GM18508 (cell line): Measurements from ENCODE around the gene DCUN1D2.

Experiments used
- ATAC-seq: cut with Tn5 transposase; IDR thresholded peaks from one replicate; pipeline ENCODE4 v1.9.1; 2021; ENCODE audit warnings: moderate number of reproducible peaks; ENCODE audit not compliant: insufficient read depth, unreplicated experiment

The DCUN1D2 gene

GRCh38 chr13:113520571-113520970 is 30.1 kb upstream of the DCUN1D2 start:
- ATAC-seq = no peak

GRCh38 chr13:113519556-113519955 is 29.0 kb upstream of the DCUN1D2 start:
- no peak for ATAC-seq

- ATAC-seq = no peak
Measured at GRCh38 chr13:113518076-113518803, 27.7 kb upstream of the DCUN1D2 start.

DNA sequence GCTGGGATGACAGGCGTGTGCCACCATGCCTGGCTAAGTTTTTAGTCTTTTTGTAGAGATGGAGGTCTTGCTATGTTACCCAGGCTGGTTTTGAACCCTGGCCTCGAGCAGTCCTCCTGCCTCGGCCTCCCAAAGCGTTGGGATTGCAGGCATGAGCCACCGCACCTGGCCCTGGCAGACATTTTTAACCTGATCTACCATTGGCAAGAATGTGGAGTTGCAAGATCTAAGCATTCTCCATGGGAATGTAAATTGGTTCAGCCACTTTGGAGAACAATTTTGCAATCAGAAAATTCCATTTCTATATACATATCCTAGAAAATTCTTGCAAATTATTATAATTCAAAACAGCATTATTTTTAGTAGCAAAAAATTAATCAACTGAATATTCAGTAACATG is 24.3 kb upstream of the DCUN1D2 start:
- no peak for ATAC-seq

DNA sequence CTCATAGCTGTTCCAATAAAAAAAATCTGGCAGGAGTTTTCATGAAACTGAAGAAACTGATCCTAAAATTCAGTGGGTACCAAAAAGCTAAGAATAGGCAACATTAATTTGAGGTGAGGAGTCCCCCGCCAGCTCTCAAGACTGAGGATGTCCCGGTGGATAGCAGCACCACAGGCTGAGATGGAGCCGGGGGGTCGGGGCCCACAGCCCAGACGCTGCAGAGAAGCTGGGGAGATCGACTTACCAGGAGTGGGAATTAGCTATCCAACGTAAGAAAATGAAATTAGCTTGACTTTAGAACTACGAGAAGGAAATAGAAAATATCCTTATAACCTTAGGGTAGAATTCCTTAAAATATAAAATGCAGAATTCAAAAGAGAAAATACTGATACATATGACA is 23.2 kb upstream of the DCUN1D2 start:
- no peak for ATAC-seq

DNA sequence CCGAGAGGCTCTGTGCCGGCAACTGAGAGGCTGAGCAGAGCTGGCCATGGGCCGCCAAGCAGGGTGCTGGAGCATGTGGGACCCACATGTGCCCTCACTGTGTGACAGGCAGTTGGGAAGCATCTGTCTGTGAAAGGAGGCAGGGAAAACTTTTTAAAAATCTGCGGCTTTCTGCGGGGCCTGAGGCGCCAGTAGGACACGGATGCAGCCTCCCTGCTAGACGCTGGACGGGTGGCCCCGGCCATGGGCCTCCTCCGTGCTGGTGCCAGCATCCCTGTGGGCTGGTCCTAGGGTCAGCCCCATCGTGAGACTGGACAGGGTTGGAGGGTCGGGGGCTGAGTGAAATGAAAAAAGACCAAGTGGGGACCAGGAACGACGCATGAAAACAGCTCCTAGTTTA is 20.9 kb upstream of the DCUN1D2 start:
- no peak for ATAC-seq

DNA sequence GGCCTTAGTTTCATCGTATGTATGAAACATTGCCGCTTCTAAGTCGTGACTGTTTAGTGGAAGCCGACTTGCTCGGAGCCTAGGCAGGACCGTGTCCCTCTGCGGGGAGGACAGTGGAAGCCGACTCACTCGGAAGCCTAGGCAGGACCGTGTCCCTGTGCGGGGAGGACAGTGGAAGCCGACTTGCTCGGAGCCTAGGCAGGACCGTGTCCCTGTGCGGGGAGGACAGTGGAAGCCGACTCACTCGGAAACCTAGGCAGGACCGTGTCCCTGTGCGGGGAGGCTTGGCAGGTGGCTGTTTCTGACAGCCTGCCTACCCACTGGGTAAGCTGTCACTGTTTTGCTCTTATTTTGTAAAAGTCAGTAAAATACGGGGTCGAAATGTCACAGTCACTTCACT is 20.4 kb upstream of the DCUN1D2 start:
- no peak for ATAC-seq

GRCh38 chr13:113509989-113510388 is 19.5 kb upstream of the DCUN1D2 start:
- ATAC-seq = no peak

DNA sequence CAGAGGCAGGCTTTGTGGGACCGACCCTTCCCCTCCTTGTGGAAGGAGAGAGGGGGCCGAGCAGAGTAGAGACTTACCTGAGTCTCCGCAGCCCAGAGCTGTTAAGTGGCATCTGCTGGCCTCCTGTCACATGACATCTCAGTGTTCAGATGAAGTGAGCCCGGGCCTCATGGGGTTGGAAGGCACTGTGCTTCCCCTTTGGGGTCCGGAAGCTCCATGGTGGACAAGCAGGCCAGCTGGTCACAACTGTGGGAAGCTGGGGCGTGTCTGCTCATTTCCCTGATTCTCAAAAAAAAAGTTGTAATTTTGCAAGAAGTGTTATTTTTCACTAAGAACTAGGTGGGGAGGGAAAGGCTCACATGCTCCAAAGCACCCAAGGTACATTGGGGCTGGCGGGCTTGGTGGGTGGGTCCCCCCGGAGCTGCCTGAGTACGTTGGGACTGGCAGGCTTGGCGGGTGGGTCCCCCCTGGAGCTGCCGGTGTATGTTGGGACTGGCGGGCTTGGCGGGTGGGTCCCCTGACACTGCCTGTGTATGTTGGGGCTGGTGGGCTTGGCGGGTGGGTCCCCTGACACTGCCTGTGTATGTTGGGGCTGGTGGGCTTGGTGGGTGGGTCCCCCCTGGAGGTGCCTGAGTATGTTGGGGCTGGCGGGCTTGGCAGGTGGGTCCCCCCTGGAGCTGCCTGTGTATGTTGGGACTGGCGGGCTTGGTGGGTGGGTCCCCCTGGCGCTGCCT is 18.2 kb upstream of the DCUN1D2 start:
- ATAC-seq = no peak

GRCh38 chr13:113507505-113508345 is 17.2 kb upstream of the DCUN1D2 start:
- no peak for ATAC-seq

GRCh38 chr13:113506871-113507388 is 16.4 kb upstream of the DCUN1D2 start:
- no peak for ATAC-seq

- ATAC-seq = no peak
Measured at GRCh38 chr13:113506025-113506685, 15.6 kb upstream of the DCUN1D2 start.

DNA sequence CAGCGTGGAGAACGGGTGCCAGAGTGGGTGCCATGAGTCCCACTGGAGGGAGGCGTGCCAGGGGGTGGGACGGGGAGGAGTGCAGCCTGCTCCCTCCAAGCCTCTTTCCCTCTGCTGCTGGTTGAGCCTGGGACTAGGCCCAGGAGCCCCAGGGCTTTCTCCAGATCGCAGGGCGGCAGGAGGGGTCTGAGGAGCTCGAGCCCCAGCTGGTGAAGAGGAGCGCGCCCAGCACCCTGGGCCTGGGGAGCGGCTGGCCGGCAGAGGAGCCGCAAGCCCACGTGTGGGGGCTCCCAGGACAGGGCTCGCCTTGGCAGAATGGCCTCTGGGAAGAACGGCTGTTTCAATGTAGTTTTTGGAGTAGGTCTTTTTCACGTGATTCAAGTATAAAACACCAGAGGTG is 12.2 kb upstream of the DCUN1D2 start:
- ATAC-seq = no peak

DNA sequence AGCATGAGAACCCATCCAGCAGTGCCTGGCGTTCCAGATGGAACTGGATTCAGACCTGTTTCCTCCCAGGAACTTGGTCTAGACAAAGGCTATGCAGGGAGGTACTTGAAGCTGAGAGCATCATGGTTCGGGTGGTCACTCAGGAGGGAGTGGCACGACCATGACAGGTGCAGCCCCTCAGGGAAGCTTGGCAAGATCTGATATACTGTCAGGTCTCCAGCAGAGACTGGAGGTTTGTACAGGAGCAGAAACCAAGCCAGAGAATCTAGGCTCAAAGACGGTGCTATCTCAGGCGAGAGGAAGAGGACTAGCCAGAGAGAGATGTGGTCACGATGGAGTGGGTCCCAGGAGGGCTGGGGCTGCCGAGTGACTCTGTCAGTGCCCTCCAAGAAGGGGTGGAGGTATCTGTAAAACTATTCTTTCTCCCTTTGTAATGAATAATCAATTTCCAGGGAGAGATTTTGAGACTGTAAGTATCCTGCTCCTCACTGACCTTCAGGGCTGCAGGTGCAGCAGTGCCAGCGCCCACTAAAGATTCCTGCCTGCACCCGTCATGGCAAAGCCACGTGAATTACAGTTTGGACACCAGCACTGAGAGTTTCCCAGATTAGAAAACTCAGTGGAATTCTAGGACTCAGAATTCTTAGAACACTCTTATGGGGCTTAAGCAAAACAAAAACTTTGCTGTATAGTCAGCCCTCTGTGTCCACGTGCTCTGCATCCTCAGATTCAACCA is 10.2 kb upstream of the DCUN1D2 start:
- no peak for ATAC-seq

DNA sequence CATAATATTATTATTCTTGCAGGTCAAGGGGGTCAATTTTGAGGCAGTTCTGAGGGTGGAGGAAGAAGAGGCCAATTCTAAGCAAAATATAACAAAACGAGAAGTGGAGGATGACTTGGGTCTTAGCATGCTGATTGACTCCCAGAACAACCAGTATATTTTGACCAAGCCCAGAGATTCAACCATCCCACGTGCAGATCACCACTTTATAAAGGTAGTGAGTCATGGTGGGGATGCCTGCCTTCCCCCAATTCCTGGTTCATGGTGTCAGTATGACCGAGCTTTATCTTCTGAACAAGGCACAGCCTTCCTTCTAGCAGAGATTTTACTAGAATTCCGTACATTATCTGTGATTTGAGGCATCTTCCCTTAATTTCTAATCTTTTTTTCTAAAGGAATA is 9.4 kb upstream of the DCUN1D2 start:
- ATAC-seq = no peak

DNA sequence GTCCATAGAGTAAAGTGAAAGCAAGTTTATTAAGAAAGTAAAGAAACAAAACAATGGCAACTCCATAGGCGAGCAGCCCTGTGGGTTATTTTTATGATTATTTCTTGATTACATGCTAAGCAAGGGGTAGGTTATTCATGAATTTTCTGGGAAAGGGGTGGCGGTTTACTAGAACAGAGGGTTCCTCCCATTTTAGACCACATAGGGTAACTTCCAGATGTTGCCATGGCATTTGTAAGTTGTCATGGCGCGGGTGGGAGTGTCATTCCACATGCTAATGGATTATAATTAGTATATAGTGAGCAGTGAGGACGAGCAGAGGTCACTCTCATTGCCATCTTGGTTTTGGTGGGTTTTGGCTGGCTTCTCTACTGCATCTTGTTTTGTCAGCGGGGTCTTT is 8.4 kb upstream of the DCUN1D2 start:
- ATAC-seq = no peak

GRCh38 chr13:113497217-113497616 is 6.7 kb upstream of the DCUN1D2 start:
- ATAC-seq = no peak

DNA sequence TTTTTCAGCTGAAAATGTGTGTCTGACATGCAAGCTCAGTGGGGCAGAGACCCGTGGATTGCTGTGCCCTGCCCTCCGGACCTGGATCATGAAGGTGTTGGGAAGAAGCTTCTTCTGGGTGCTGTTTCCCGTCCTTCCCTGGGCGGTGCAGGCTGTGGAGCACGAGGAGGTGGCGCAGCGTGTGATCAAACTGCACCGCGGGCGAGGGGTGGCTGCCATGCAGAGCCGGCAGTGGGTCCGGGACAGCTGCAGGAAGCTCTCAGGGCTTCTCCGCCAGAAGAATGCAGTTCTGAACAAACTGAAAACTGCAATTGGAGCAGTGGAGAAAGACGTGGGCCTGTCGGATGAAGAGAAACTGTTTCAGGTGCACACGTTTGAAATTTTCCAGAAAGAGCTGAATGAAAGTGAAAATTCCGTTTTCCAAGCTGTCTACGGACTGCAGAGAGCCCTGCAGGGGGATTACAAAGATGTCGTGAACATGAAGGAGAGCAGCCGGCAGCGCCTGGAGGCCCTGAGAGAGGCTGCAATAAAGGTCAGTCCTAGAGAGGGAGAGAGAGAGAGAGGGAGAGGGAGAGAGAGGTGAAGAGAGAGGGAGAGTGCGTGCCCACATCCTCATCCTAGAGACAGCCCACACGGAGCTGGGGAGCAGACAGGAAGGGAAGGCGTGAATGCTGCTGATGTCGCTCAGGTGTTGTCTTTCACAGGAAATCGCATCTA is 5.1 kb upstream of the DCUN1D2 start:
- no peak for ATAC-seq

- no peak for ATAC-seq
Measured at GRCh38 chr13:113493315-113493951, 2.9 kb upstream of the DCUN1D2 start.
